ENCODE data around the gene KDM4C.
"Not testable (repeated sequence)": the region's sequence is repeated elsewhere in the genome, so short reads cannot be mapped to it uniquely, and the experiment has no call there.

Gene KDM4C

GRCh38 chr9:6764523-6764922 lies 6.8 kb downstream of the KDM4C start:
- no peak for DNase-seq

- no peak for DNase-seq
These were observed 7.2 kb downstream of the KDM4C start for GRCh38 chr9:6764950-6765349.

- no peak for DNase-seq
These were observed 7.6 kb downstream of the KDM4C start for GRCh38 chr9:6765396-6765795.

- DNase-seq, result no peak
These were observed 8.8 kb downstream of the KDM4C start for GRCh38 chr9:6766606-6767005.

- not testable (repeated sequence) for DNase-seq
These were observed 10.8 kb downstream of the KDM4C start for GRCh38 chr9:6768587-6768986.

- no peak for DNase-seq
These were observed 13.9 kb downstream of the KDM4C start for GRCh38 chr9:6771722-6772121.

GRCh38 chr9:6777213-6777902 lies 19.6 kb downstream of the KDM4C start:
- DNase-seq, result no peak

GRCh38 chr9:6779417-6780241 lies 21.9 kb downstream of the KDM4C start:
- no peak for DNase-seq

- no peak for DNase-seq
These were observed 22.9 kb downstream of the KDM4C start for GRCh38 chr9:6780690-6781089.

GRCh38 chr9:6781476-6781875 lies 23.7 kb downstream of the KDM4C start:
- DNase-seq, result no peak

GRCh38 chr9:6782345-6782744 lies 24.6 kb downstream of the KDM4C start:
- no peak for DNase-seq

- DNase-seq, result no peak
These were observed 25.2 kb downstream of the KDM4C start for GRCh38 chr9:6782981-6783380.

GRCh38 chr9:6783753-6784152 lies 26.0 kb downstream of the KDM4C start:
- DNase-seq, result no peak

- DNase-seq, result no peak
These were observed 27.9 kb downstream of the KDM4C start for GRCh38 chr9:6785682-6786081.

GRCh38 chr9:6787793-6788161 lies 30.0 kb downstream of the KDM4C start:
- no peak for DNase-seq

GRCh38 chr9:6788162-6789016 lies 30.6 kb downstream of the KDM4C start:
- DNase-seq, result no peak

GRCh38 chr9:6789017-6789338 lies 31.2 kb downstream of the KDM4C start:
- DNase-seq, result not testable (repeated sequence)

- DNase-seq, result no peak
These were observed 33.1 kb downstream of the KDM4C start for GRCh38 chr9:6790866-6791265.

GRCh38 chr9:6793203-6793602 lies 35.4 kb downstream of the KDM4C start:
- no peak for DNase-seq

- DNase-seq, result no peak
These were observed 37.2 kb downstream of the KDM4C start for GRCh38 chr9:6794936-6795335.

GRCh38 chr9:6802926-6803325 lies 45.2 kb downstream of the KDM4C start:
- DNase-seq, result no peak

GRCh38 chr9:6805532-6805931 lies 47.8 kb downstream of the KDM4C start:
- DNase-seq, result no peak

GRCh38 chr9:6806318-6806717 lies 48.5 kb downstream of the KDM4C start:
- not testable (repeated sequence) for DNase-seq

GRCh38 chr9:6807669-6808068 lies 49.9 kb downstream of the KDM4C start:
- DNase-seq, result not testable (repeated sequence)

All from activated gamma-delta T cell treated with Interleukin-2 at 50 U/mL for 16 hours (primary cell).